Dedifferentiated amniotic fluid mesenchymal stem cell (primary cell): ENCODE data around the gene SSU72.
"Not testable (repeated sequence)": the region's sequence is repeated elsewhere in the genome, so short reads cannot be mapped to it uniquely, and the experiment has no call there.

ENCODE experiments used
- DNase-seq: peaks from one replicate; pipeline ENCODE4 v3.0.0-alpha.2; 2016; ENCODE audit errors: extremely low spot score

The SSU72 gene

GRCh38 chr1:1558591-1558990 is 16.1 kb downstream of the SSU72 start:
- DNase-seq: no peak

- DNase-seq: not testable (repeated sequence)
These were observed 17.0 kb downstream of the SSU72 start for GRCh38 chr1:1557688-1558087.

GRCh38 chr1:1556961-1557360 is 17.7 kb downstream of the SSU72 start:
- DNase-seq: not testable (repeated sequence)

GRCh38 chr1:1556505-1556904 is 18.2 kb downstream of the SSU72 start:
- DNase-seq: no peak

- DNase-seq: no peak
These were observed 19.4 kb downstream of the SSU72 start for GRCh38 chr1:1554926-1555915.

GRCh38 chr1:1554550-1554925 is 20.1 kb downstream of the SSU72 start:
- no peak for DNase-seq

GRCh38 chr1:1553821-1554494 is 20.7 kb downstream of the SSU72 start:
- no peak for DNase-seq

- DNase-seq: no peak
These were observed 22.4 kb downstream of the SSU72 start for GRCh38 chr1:1552263-1552639.

- no peak for DNase-seq
These were observed 23.0 kb downstream of the SSU72 start for GRCh38 chr1:1551524-1552262.

- DNase-seq: no peak
These were observed 23.9 kb downstream of the SSU72 start for GRCh38 chr1:1550591-1551432.

- DNase-seq: no peak
These were observed 24.6 kb downstream of the SSU72 start for GRCh38 chr1:1550087-1550486.

GRCh38 chr1:1548591-1548990 is 26.1 kb downstream of the SSU72 start:
- no peak for DNase-seq

GRCh38 chr1:1547476-1547875 is 27.2 kb downstream of the SSU72 start:
- DNase-seq: no peak

GRCh38 chr1:1547011-1547410 is 27.7 kb downstream of the SSU72 start:
- no peak for DNase-seq

GRCh38 chr1:1545946-1546737 is 28.5 kb downstream of the SSU72 start:
- DNase-seq: no peak

- no peak for DNase-seq
These were observed 30.1 kb downstream of the SSU72 start for GRCh38 chr1:1544544-1544943.

- no peak for DNase-seq
These were observed 31.0 kb downstream of the SSU72 start for GRCh38 chr1:1543706-1544099.

GRCh38 chr1:1542766-1543705 is 31.6 kb downstream of the SSU72 start:
- DNase-seq: no peak

GRCh38 chr1:1541956-1542765 is 32.5 kb downstream of the SSU72 start:
- DNase-seq: no peak
